HG03460 (cell line): ENCODE measurements around the gene TAPBPL.
A peak's percentile ranks its signal among the peaks of the same experiment; 100 is the strongest.

Experiments used
- ATAC-seq: cut with Tn5 transposase; IDR thresholded peaks from one replicate; pipeline ENCODE4 v1.9.1; 2021; ENCODE audit not compliant: unreplicated experiment

TAPBPL gene

GRCh38 chr12:6435961-6436715 is 15.7 kb upstream of the TAPBPL start:
- no peak for ATAC-seq

DNA sequence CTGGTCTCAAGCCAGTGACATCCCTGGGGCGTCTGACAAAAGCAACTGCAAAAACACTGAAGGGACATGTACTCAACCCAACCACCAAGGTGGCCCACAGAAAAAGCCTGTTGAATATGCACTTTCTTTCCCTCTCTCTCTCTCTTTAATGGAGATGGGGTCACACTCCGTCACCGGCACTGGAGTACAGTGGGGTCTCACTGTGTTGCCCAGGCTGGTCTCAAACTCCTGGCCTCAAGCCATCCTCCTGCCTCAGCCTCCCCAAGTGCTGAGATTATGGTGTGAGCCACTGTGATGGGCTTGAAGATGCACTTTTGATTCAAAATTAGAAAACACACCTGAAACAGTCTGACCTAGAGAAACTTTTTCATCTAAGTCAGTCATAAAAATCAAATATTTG is 14.3 kb upstream of the TAPBPL start:
- no peak for ATAC-seq

DNA sequence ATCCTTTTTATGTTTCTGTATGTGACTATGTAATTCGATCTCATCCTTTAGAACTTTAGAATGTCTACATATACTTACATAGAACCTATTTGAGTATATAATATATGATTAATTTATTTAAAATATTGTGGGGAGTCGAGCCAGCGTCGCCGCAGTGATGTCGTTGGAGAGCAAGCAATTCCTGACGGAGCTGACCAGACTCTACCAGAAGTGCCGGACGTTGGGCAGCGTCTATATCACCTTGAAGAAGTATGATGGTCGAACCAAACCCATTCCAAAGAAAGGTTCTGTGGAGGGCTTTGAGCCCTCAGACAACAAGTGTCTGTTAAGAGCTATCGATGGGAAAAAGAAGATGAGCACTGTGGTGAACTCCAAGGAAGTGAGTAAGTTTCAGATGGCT is 13.5 kb upstream of the TAPBPL start:
- no peak for ATAC-seq

DNA sequence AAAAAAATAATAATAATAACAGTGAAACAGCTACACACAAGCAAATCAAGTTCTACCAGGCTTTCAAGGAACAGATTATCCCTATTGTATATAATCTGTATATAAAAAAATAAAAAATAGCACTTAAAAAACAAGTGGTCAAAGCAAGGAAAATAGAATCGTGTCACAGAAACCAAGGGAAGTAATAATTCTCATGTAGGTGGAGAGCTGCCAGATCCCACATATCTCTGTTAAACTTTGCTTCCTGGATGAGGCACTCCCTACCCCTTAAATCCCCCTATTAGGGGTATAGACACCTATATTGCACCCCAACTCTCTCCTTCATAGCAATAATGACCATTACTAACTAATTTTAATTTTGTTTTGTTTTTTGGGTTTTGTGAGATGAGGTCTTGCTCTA is 11.5 kb upstream of the TAPBPL start:
- no peak for ATAC-seq

DNA sequence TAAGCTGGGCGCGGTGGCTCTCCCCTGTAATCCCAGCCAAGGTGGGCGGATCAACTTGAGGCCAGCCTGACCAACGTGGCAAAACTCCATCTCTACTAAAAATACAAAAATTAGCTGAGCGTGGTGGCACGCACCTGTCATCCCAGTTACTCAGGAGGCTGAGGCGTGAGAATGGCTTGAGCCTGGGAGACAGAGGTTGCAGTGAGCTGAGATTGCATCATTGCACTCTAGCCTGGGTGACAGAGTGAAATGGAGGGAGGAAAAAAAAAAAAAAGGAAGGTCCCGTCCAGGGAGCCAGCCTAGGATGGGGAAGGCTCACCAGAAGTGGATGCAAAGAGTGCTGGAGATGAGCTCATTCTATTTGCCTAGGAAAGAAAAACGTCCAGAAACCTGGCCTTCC is 9.0 kb upstream of the TAPBPL start:
- no peak for ATAC-seq

DNA sequence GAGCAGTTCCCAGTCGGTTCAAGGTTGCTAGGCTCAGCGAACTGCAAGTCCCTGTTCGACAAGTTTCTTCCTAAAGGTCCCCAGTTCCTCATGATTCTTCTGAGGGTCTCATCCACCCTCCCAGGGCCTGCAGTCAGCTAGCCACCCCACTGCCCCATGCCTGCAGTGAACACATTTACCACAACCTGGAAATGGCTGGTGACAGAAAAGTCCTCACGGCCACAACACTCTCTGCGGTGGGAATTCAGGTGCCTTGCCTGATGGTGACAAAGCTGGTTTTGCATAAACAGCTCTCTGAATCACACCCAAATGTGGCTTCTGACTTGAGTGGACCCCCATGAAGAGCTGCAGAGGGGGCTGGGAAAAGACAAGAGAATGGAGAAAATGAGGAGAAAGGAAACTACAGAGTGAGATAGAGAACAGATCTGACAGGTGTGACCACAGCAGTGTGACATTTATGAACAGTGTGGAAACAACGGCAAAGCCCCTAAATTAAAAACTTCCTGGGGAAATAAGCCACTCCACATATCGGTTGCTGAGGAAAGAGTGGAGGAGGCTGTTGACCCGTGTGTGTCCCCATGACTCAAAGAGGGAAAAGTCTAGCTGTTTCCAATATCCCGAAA is 8.4 kb upstream of the TAPBPL start:
- ATAC-seq: no peak

DNA sequence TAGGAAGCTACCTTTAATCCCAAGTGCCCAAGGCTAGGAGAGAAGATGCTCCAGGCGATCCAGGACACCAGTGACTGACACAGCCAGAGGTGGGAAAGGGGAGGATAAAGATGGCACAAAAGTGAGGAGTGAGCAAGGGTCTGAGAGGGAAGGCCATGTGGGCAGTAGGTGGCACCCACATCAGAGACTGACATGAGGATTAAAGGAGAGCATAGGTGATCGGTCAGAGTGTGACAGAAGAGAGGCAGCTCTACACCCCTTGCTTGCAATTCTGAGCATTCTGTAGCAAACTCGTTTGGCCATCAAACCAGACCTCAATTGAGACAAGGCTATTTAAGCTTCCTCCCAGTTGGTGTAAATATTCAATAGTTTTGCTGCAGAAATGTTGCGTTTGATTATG is 7.8 kb upstream of the TAPBPL start:
- no peak for ATAC-seq

- ATAC-seq: no peak
Measured at GRCh38 chr12:6444704-6445688, 6.8 kb upstream of the TAPBPL start, which contains the start of gene CD27. Gene CD27, plus strand, starts transcription at chr12:6444955. Its CDS starts 141 bp downstream, at chr12:6445096.

DNA sequence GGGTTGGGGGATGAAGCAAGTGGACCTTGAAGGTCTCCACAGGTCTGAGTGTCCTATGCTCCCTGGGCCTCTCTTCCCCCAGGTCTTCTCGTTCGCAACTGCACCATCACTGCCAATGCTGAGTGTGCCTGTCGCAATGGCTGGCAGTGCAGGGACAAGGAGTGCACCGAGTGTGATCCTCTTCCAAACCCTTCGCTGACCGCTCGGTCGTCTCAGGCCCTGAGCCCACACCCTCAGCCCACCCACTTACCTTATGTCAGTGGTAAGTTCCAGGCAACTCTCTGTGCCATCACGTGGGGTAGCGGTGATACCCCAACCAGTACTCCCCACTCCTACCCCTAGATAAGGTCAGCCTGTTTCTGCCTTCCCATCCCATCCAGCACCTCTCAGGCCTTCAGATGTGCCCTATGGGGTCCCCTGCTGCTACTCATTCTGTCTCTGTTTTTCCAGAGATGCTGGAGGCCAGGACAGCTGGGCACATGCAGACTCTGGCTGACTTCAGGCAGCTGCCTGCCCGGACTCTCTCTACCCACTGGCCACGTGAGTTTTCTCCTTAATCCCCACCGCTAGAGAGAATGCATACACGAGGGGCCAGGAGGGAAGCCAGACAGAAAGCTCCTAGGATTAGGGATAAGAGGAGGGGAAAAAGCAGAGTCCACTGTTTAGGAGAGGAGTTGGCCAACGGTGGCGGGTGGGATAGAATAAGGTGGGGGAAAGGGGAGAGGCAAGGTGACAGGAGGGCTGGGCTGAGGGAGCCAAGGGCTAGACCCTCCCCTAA is 1.6 kb upstream of the TAPBPL start:
- ATAC-seq: no peak

DNA sequence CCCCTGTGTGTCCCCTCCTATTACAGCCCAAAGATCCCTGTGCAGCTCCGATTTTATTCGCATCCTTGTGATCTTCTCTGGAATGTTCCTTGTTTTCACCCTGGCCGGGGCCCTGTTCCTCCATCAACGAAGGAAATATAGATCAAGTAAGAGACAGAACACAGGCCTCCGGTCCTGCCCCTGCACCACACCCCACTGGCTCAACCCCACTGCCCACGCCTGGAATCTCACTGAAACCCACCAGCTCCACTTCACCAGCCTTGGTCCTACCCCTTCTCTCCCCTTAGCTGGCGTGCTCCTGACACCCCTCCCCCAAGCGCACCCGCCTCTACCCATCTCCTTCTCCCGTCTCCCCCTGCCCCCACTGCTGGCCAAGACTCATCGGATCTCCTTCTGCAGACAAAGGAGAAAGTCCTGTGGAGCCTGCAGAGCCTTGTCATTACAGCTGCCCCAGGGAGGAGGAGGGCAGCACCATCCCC is 934 bp upstream of the TAPBPL start:
- peak; percentile 10 for ATAC-seq

- ATAC-seq: peak; percentile 6
Measured at GRCh38 chr12:6452245-6452943, 552 bp downstream of the TAPBPL start.

DNA sequence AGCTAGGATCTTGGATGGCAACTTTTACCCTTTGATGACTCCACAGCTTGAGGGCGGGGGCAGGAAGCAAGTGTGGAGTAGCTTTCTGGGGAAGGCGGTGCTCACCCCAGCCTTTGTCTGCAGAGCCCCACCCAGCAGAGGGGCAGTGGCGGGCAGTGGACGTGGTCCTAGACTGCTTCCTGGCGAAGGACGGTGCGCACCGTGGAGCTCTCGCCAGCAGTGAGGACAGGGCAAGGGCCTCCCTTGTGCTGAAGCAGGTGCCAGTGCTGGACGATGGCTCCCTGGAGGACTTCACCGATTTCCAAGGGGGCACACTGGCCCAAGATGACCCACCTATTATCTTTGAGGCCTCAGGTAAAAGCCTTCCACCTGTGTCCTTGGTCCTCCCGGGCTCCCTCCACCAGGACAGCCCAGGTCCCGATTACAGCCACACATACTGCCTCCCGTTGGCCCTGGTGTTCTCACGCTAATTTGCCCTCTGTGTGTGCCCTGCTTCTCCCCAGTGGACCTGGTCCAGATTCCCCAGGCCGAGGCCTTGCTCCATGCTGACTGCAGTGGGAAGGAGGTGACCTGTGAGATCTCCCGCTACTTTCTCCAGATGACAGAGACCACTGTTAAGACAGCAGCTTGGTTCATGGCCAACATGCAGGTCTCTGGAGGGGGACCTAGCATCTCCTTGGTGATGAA is 1.2 kb downstream of the TAPBPL start:
- no peak for ATAC-seq

- no peak for ATAC-seq
Measured at GRCh38 chr12:6457220-6457945, 5.5 kb downstream of the TAPBPL start.

DNA sequence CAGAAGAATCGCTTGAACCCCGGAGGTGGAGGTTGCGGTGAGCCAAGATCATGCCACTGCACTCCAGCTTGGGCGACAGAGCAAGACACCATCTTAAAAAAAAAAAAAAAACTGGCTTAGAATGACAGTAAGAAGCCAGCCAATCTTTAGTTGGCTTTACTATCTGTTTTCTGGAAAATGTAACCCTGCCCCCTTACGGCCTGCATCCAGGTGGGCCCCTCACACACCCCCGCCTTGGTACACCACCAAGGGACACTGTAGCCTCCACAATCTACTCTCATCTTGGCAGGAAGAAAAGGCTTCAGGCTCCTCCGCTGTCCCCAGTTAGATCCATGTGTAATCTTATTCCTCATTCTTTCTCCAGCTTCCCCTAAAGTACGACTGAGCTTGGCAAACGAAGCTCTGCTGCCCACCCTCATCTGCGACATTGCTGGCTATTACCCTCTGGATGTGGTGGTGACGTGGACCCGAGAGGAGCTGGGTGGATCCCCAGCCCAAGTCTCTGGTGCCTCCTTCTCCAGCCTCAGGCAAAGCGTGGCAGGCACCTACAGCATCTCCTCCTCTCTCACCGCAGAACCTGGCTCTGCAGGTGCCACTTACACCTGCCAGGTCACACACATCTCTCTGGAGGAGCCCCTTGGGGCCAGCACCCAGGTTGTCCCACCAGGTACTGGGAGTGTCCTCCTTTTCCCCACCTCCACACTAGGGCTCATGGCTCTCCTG is 6.6 kb downstream of the TAPBPL start:
- ATAC-seq: no peak

DNA sequence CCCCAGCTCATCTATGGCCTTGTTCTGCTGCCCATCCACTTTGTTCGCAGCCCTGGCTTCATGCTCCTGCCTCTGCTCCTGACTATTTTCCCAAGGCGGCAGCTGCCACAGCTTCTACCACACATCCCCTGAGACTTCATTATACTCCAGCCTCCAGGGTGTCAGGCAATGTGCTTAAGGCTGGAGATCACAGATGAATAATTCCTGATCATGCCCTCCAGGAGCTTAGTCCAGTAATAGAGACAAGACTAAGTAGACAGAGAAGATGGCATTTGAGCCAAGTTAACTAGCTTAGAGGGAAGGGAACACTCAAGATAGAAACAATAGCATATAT is 7.1 kb downstream of the TAPBPL start:
- no peak for ATAC-seq

DNA sequence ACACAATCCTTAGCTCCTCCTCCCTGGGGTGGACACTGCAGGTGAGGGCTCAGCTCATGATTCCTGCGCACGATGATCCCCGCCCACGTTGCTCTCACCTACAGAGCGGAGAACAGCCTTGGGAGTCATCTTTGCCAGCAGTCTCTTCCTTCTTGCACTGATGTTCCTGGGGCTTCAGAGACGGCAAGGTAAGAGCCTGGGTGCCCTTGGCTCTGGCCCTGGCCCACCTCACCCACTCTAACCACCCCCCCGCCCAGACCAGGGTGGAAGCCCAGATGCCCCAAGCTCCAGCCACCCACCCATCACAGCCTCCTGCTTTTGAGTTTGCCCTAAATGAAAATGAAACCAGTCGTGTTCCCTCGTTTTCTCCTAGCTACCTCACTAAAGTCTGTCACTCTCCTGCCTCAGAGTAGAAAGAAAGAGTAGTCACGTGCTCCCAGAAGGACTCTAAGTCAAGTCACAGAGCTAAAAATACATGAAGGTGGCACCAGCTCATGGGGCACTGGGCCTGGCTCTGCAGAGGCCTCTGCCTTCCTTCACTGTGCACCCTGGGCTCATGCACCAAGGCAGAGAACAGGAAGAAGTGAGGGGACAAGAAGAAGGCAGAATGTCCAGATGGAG is 9.0 kb downstream of the TAPBPL start:
- no peak for ATAC-seq

- peak; percentile 84 for ATAC-seq
Measured at GRCh38 chr12:6461401-6462233, 9.8 kb downstream of the TAPBPL start.
